DLD1 (cell line): ENCODE measurements around the gene CDC25C.

Source experiments
- in situ Hi-C: cut with HindIII; loops from 2 replicates; pipeline ENCODE4 v1.10.0; 2017; ENCODE audit warnings: low sequenced_read_pairs

The CDC25C gene

DNA sequence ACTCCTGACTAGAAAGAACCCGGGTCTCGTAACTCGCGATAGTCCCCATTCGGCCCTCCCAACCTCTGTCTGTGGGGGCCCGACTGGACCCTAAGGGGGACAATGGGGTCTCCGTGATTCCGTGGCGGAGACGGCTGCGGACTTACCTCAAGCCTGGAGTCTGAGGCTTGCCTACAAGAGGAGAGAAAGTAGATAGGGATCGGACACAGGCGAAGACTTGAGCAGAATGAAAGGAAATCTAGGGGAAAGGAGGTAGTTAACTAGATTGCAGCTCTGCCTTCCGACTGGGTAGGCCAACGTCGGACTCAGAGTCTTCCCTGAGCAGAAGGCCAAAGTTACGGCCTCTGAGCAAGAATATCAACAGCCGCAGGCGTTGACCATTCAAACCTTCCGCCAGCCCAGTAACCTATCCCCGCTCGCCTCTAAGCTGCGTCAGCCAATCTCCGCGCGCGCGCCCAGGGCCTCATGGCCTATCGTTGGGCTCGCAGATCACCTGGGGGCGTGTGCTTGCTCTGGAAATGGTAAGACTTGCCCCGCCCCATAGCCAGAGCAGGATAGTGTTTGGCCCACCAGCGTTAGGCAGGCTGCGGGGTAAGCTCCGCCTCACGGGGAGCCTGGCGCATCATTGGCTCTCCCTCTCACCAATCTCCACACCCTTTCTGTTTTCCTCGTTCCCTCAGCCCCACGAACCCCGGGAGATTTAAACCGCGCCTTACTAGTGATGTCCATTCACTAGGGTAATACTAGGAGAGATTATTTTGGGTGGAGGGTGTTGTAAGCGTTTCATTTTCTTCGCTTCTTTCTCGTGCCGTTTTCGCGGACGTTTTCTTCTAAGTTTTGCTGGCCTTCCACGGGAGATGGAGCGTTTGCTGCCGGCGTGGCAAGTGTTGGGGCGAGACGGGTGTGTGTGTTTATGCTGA lies at the start of gene CDC25C:
Gene CDC25C, minus strand, starts transcription at position 356 of the 920 bp plus-strand sequence. CDS start 624 bp downstream, outside the sequence.
- in situ Hi-C loops: no loop called here

DNA sequence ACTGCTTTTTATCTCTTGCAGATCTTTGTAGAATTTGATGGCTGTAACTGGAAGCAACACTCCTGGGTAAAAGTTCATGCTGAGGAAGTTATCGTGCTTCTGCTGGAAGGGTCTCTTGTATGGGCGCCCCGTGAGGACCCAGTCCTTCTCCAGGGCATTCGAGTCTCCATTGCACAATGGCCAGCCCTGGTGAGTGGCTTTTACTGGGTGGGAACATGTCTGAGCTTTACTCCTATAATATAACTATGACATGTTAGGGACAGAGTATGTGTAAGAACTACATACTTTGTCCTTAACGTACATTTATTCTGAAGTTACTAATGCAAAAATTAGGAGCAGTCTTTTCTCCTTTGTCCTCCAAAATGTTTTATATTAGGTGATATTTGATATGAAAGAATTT lies 41.0 kb upstream of the CDC25C start:
- in situ Hi-C loops: no loop called here

- in situ Hi-C loops: no loop called here
Measured at GRCh38 chr5:138372225-138372624, 40.6 kb upstream of the CDC25C start.

- in situ Hi-C loops: no loop called here
Measured at GRCh38 chr5:138371454-138371853, 39.9 kb upstream of the CDC25C start.

DNA sequence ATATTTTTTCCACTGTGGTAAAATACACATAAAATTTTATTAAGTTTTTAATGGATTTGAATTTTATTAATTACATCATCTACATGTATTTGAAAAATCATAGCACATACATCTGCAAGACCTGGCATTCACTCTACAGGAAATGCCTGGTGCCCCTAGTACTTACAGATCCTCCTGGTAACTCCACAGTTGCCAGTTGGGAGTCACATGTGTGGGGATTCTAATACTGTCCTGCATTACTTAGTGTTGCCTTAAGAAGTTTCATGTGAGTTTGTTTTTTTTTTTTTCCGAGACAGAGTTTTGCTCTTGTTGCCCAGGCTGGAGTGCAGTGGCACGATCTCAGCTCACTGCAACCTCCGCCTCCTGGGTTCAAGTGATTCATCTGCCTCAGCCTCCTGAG lies 38.9 kb upstream of the CDC25C start:
- in situ Hi-C loops: no loop called here

DNA sequence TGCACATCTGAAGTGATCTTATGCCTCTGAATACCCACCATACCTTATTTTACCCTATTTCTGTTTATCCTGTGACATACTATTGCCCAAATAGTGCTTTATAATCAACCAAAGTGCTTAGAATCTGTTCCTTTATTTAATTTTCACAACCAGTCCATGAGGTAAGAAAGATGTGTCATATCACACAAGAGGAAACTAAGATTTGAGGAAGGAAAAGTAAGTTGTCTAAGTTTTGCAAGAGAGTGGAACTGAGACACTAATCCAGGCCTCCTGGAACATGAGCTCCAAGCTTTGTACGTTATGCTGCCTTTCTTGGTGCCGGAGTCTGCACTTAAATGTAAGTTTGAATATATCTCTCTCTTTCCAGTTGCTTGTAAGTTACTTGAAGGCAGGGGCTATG lies 38.1 kb upstream of the CDC25C start:
- in situ Hi-C loops: no loop called here

DNA sequence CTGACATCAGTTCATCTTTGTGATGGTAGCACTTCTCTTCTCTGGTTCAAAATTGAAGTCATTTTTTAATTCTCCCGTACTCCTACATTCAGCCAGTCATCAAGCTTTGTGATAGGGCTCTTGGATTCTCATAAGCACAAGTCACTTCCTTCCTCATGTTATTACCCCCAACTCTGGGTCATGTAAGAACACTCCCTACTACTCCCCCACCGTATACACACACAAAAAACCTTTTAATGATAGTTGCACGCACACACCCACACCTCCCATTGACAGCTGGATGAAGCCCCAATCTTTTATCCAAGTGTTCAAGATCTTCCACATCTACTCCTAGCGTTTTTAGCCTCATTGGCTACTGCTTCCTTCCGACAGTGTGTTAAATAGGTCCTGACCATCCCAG lies 37.7 kb upstream of the CDC25C start:
- in situ Hi-C loops: no loop called here

DNA sequence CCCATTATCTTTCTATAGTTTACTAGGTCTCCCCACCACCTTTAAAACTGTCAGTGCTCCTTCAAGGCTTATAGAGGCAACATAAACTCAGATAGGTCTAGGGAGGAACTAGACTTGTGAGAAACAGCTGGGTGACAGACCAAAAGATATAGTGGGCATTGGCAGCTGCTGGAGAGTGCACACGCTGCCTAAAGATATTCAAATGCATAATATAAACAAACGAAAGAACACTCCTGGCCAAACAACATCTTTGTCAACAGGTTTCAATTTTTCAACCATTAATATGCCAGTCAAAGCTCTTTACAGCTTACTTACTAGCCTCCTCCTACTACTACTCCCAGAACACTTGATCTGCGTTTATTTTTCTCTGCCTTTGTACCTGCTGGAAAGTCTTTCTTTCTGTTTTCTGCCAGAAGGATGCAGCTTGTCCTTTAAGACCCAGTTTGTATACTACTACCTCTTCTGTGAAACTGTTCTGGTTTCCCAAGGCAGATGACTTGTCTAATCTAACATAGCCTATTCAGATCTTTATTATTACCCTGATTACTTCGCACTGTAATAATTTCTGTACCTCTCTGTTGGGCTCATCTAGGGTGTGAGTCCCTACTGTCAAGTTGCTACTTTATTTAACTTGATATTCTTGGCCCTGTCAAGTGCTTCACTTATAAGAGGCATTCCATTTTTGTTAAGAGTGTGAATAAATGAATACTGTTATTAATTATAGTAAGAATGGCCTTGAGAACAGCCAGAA lies 35.2 kb upstream of the CDC25C start:
- in situ Hi-C loops: no loop called here

GRCh38 chr5:138364576-138364975 lies 33.0 kb upstream of the CDC25C start:
- in situ Hi-C loops: no loop called here

DNA sequence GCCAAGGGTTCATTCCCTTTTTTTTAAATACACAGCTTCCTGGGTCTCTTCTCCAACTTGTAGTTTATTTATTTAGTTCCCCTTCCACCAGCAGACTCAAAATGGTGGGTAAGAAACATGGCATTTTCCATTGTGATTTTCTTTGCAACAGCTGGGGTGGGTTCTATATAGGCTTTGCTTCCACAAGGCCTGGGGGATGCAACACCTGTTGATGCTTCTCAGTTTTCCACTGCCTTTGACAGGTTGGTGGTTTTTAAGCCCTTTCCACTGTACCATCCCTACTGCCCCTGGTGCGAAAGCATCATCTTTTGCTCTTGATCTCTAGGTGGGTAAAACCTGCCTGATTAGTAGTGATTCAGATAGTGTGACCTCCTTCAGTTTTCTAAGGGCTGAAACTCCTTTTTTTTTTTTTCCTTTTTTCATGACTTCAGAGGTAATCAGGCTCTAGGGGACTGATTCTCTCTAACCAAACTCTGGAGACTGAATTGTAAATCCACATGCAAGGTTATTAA lies 29.4 kb upstream of the CDC25C start:
- in situ Hi-C loops: no loop called here

GRCh38 chr5:138359621-138360020 lies 28.0 kb upstream of the CDC25C start:
- in situ Hi-C loops: no loop called here

GRCh38 chr5:138354926-138355378 lies 23.3 kb upstream of the CDC25C start:
- in situ Hi-C loops: no loop called here

DNA sequence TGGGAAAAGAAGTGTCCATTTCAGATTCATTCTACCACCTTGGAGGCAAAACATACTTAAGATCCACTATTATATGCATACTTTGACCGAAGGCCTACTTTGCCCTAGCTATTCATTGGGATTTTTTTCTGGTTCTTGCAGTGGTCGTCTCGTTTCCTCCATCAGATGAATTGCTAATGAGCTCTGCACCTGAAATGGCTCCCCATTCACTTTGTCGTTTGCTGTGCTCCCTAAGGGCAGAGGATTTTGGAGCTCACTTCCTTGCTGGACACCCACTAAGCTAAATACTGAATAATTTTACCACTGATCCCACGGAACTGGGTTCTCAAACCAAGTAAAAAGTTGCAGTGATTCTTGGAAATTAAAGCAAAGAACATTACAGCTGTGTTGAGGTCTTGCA lies 22.8 kb upstream of the CDC25C start:
- in situ Hi-C loops: no loop called here

DNA sequence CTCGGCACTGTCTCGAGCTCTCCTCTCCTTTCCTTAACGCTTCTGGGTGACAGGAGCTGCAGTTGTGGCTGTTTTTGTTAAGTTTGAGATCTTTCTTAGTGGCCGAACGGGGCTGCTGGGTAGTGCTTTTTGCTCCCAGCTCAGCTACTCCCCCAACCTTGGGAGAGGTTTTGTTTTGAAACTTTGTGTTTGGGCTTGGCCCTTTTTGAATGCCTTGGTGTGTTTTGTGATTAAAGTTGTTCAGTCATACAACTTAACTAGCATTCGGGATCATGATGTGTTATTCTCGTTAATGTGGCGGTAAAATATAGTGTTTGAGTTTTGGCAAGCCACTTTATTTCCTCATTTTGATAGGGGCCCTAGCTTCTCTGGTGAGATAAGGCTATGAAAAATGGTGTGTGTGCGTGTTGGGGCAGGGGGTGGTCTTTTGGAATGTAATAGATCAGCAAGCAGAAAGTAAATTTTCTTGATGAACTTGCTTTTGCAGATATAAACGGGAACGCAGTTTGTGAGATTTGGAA lies 22.0 kb upstream of the CDC25C start:
- in situ Hi-C loops: no loop called here

DNA sequence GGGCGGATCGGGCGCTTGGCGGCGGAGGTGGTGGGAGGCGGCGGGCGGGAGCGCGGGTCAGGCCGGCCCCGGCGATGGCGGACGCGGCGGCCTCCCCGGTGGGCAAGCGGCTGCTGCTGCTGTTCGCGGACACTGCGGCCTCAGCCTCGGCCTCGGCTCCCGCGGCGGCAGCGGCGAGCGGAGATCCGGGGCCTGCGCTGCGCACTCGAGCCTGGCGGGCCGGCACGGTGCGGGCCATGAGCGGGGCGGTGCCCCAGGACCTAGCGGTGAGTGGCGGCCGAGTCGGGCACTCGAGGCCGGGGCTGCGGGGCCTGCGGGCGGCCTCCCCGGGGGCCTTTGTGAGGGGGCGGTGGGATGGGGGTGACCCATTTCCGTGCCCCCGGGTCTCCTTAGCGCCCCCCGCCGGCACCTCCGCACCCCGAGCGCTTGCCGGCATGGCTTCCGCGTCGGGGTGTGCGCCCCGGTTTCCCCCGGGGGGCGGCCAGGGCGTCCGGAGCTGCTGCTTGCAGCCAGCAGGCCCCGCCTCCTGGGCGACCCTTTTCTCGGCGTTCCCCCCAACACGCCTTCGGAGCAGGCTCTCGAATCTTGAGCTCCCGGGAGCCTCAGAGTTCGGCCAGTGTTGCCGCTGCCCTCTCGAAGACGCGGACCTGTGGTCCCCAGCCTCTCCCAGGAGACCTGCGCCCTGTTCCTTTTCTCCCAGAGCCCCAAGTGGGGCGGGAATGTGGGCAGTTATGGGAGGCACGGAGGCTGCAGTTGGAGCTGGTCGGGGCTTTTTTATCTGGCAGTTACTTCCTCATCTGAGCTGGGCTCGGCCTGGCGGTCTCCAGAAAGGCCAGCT lies 21.3 kb upstream of the CDC25C start:
- in situ Hi-C loops: no loop called here

DNA sequence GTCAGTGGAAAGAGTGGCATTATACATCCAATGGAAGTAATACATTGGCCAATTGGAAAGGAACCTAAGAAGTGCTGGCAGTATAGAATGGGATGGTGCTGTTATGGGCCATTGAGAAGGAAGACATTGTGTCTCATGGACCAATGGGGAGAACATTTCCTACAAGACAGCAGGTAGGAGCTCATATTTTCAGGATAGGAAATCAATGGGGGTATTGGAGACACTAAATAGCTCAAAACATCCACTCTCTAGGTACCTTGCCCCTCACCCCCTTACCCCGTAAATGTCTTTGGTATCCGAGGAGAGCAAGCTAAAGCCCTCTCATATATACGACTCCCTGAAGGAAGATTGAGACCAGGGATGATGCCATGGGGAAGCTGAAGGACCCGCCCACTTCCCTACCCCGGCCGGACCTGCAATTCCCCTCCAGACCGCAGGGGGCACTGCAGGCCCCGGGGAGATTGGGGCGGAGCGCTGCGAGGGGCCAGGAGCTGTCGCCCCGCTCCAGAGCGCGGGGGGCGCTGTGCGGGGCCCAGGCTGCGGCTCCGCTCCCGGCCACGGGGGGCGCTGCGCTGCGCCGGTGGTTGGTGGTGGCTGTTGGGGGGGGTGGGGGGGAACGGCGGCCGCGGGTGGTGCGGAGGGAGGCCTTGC lies 20.6 kb upstream of the CDC25C start, which contains the start of gene KDM3B:
Gene KDM3B, plus strand, starts transcription at position 615 of the 651 bp plus-strand sequence. CDS start 111 bp downstream, outside the sequence.
- in situ Hi-C loops: no loop called here

GRCh38 chr5:138351517-138351916 lies 19.9 kb upstream of the CDC25C start:
- in situ Hi-C loops: no loop called here

GRCh38 chr5:138351056-138351455 lies 19.5 kb upstream of the CDC25C start:
- in situ Hi-C loops: no loop called here

GRCh38 chr5:138350563-138350890 lies 18.9 kb upstream of the CDC25C start:
- in situ Hi-C loops: no loop called here
